ENCODE data around the gene PPM1F. TPM values are rescaled to one million over a fixed set of nuclear protein-coding genes. Genes with fewer than 3 reads are reported as not detected.

PPM1F gene
- 28.3 and 29.7 TPM in 2 replicates for polyA plus RNA-seq
- 36.8 and 44.8 TPM in 2 replicates for polyA minus RNA-seq

GRCh38 chr22:21952586-21953571, at the start of gene PPM1F:
PPM1F (minus strand) TSS chr22:21952848; CDS start chr22:21946048, 6,800 bp downstream.
- Histone ChIP-seq H3K27me3 (ENCODE audit: insufficient read depth, low read depth, low read length) (no peaks in the 10 kb centered on the region), H3K4me2 (ENCODE audit: low read length) (peak within 1 kb of the TSS; percentile 52), H3K9me2 (ENCODE audit: insufficient read depth, low read length) (no peaks in the 10 kb centered on the region), H2AFZ (ENCODE audit: low read depth, low read length) (peak within 1 kb of the TSS; percentile 52), H3F3A (ENCODE audit: insufficient read depth, low read length, poor library complexity, severe bottlenecking) (no peaks in the 10 kb centered on the region), H3K4me3 (ENCODE audit: low read length) (peak within 1 kb of the TSS; percentile 89), H3K9me3 (ENCODE audit: low read length) (no peaks in the 10 kb centered on the region), H3K79me2 (replicated peaks; ENCODE audit: insufficient read depth, low read length) (no peaks in the 10 kb centered on the region), H4K20me1 (ENCODE audit: insufficient read depth) (no peaks in the 10 kb centered on the region), H3K27ac (ENCODE audit: low read length) (peak within 1 kb of the TSS; percentile 15), H3K9ac (ENCODE audit: low read length) (peak within 1 kb of the TSS; percentile 87), H3K36me3 (ENCODE audit: insufficient read depth, low read length) (no peaks in the 10 kb centered on the region)
- TF ChIP-seq SMC3 (conservative IDR thresholded peaks at IDR 0.05; ENCODE audit: poor library complexity) (peak; percentile 86), RAD21 (conservative IDR thresholded peaks at IDR 0.05) (peak; percentile 78), EZH2 (IDR thresholded peaks at IDR 0.05; ENCODE audit: borderline replicate concordance, insufficient read depth, low read length, poor library complexity, severe bottlenecking) (no peak), CTCF (IDR thresholded peaks at IDR 0.05; ENCODE audit: poor library complexity, severe bottlenecking) (peak; percentile 99), MXI1 (conservative IDR thresholded peaks at IDR 0.05; ENCODE audit: poor library complexity, severe bottlenecking) (peak; percentile 81), REST (IDR thresholded peaks at IDR 0.05; ENCODE audit: borderline replicate concordance) (no peak), TAF1 (IDR thresholded peaks at IDR 0.05; ENCODE audit: low read depth) (no peak), EP300 (conservative IDR thresholded peaks at IDR 0.05; ENCODE audit: poor library complexity, severe bottlenecking) (peak; percentile 27), POLR2AphosphoS5 (IDR thresholded peaks at IDR 0.05) (peak; percentile 77)

- Histone ChIP-seq H3K79me2 (replicated peaks; ENCODE audit: insufficient read depth, low read length) (no peaks in the 10 kb centered on the region), H4K20me1 (ENCODE audit: insufficient read depth) (no peaks in the 10 kb centered on the region), H3K36me3 (ENCODE audit: insufficient read depth, low read length) (no peaks in the 10 kb centered on the region), H3K4me3 (ENCODE audit: low read length) (no peak overlapping the region), H3F3A (ENCODE audit: insufficient read depth, low read length, poor library complexity, severe bottlenecking) (no peaks in the 10 kb centered on the region), H3K9me2 (ENCODE audit: insufficient read depth, low read length) (no peaks in the 10 kb centered on the region), H3K9ac (ENCODE audit: low read length) (no peak overlapping the region), H3K4me2 (ENCODE audit: low read length) (no peak overlapping the region), H3K27ac (ENCODE audit: low read length) (no peak overlapping the region), H3K9me3 (ENCODE audit: low read length) (no peaks in the 10 kb centered on the region), H2AFZ (ENCODE audit: low read depth, low read length) (no peak overlapping the region), H3K27me3 (ENCODE audit: insufficient read depth, low read depth, low read length) (no peaks in the 10 kb centered on the region)
- no peak for TF ChIP-seq TAF1 (IDR thresholded peaks at IDR 0.05; ENCODE audit: low read depth)
- TF ChIP-seq EZH2 (IDR thresholded peaks at IDR 0.05; ENCODE audit: borderline replicate concordance, insufficient read depth, low read length, poor library complexity, severe bottlenecking), result no peak
- TF ChIP-seq MXI1 (conservative IDR thresholded peaks at IDR 0.05; ENCODE audit: poor library complexity, severe bottlenecking), result no peak
- TF ChIP-seq POLR2AphosphoS5 (IDR thresholded peaks at IDR 0.05), result no peak
- no peak for TF ChIP-seq EP300 (conservative IDR thresholded peaks at IDR 0.05; ENCODE audit: poor library complexity, severe bottlenecking)
- no peak for TF ChIP-seq REST (IDR thresholded peaks at IDR 0.05; ENCODE audit: borderline replicate concordance)
- no peak for TF ChIP-seq CTCF (IDR thresholded peaks at IDR 0.05; ENCODE audit: poor library complexity, severe bottlenecking)
- TF ChIP-seq SMC3 (conservative IDR thresholded peaks at IDR 0.05; ENCODE audit: poor library complexity), result no peak
- TF ChIP-seq RAD21 (conservative IDR thresholded peaks at IDR 0.05), result no peak
These were observed 49.2 kb upstream of the PPM1F start for GRCh38 chr22:22001664-22002525.

All from neural cell (in vitro differentiated cells).